K562 (cell line): Measurements from ENCODE around the gene IRGQ. TPM values are rescaled to one million over a fixed set of nuclear protein-coding genes. Genes with fewer than 3 reads are reported as not detected.
A peak's percentile ranks its signal among the peaks of the same experiment; 100 is the strongest.

Source experiments
- ATAC-seq: fragments of 200-7000 bp; cut with Tn5 transposase; 3 replicates; pipeline ENCODE4 v1.9.1; 2020; ENCODE audit warnings: moderate library complexity
- BruUV-seq: library from RNA; stranded (reverse); fragments of 400-500 nt; replicated peaks from 2 replicates; lab custom pipeline; 2021; lab: Mats Ljungman, UMichigan
- CTCF ChIA-PET: fragments of 300-600 bp; formaldehyde crosslinking; extraction: SDS; loops from one replicate; lab custom pipeline; 2021; ENCODE audit warnings: low intra/inter-chr PET ratio; lab: Yijun Ruan, JAX
- POLR2A ChIA-PET: fragments of 300-600, 350-650 bp; sonication (Branson Sonifier 250); formaldehyde crosslinking; extraction: SDS; loops from one replicate; lab custom pipeline; 2021; ENCODE audit warnings: antibody characterized with exemption, inconsistent platforms; lab: Yijun Ruan, JAX
- DNase-seq, 4 experiments: peaks; one replicate each; pipeline versions ENCODE4 v3.0.0 to v3.0.0-alpha.2; 2011 to 2018; ENCODE audit warnings: low spot score in 3 of 4, mixed read lengths in 3 of 4; ENCODE audit errors: extremely low read depth in 1 of 4
- FAIRE-seq: peaks from 2 replicates; lab custom pipeline; 2011; peaks lifted over from hg19 to GRCh38; lab: Jason Lieb, UNC
- H2AFZ ChIP-seq: 2 replicates; pipeline ENCODE4 v1.6.0; 2011; ENCODE audit warnings: low read depth, low read length, control low read depth, inconsistent platforms
- H3K27ac ChIP-seq: fragments of 200-600 bp; 3 replicates; pipeline ENCODE4 v1.8.0; 2011; ENCODE audit warnings: low read depth, mild to moderate bottlenecking, control low read depth, inconsistent platforms, low read length, moderate library complexity, mixed read lengths; ENCODE audit errors: extremely low read depth
- H3K27me3 ChIP-seq, 2 experiments: fragments of 300-600 bp in 1 of 2; 2 replicates in 1 of 2; 3 replicates in 1 of 2; pipeline versions ENCODE4 v1.6.0 to v1.8.0; 2011; ENCODE audit warnings: inconsistent platforms in 2 of 2, low read length in 2 of 2, mild to moderate bottlenecking in 1 of 2, mixed read lengths in 1 of 2, moderate library complexity in 1 of 2; ENCODE audit not compliant: control insufficient read depth in 2 of 2, insufficient read depth in 2 of 2
- H3K36me3 ChIP-seq: fragments of 300-600 bp; 3 replicates; pipeline ENCODE4 v1.8.0; 2011; ENCODE audit warnings: mild to moderate bottlenecking, low read length, inconsistent platforms; ENCODE audit not compliant: control insufficient read depth, insufficient read depth
- H3K4me1 ChIP-seq, 2 experiments: fragments of 200-600 bp in 1 of 2; replicated peaks in 1 of 2; 2 replicates in 1 of 2; 3 replicates in 1 of 2; pipeline versions ENCODE4 v1.5.1 to v1.8.0; 2011; ENCODE audit warnings: inconsistent platforms in 2 of 2, low read length in 2 of 2, mild to moderate bottlenecking in 1 of 2, mixed read lengths in 1 of 2, moderate library complexity in 1 of 2; ENCODE audit not compliant: control insufficient read depth in 2 of 2, insufficient read depth in 2 of 2
- H3K4me2 ChIP-seq: 2 replicates; pipeline ENCODE4 v1.6.1; 2011; ENCODE audit warnings: low read length, control low read depth, inconsistent platforms, mixed read lengths; ENCODE audit not compliant: insufficient read depth
- H3K4me3 ChIP-seq: fragments of 200-600 bp; sonication (generic), shearing (Covaris generic); 2 replicates; pipeline ENCODE4 v1.5.1; 2016; ENCODE audit warnings: control low read depth, inconsistent platforms
- H3K79me2 ChIP-seq: fragments of 200-600 bp; 3 replicates; pipeline ENCODE4 v1.8.0; 2011; ENCODE audit warnings: low read length, inconsistent platforms; ENCODE audit not compliant: control insufficient read depth, insufficient read depth
- H3K9ac ChIP-seq, 2 experiments: 2 replicates each; pipeline versions ENCODE4 v1.6.0 to v1.6.1; 2011; ENCODE audit warnings: low read depth in 2 of 2, low read length in 2 of 2, control low read depth in 1 of 2, inconsistent platforms in 1 of 2, mild to moderate bottlenecking in 1 of 2, mixed read lengths in 1 of 2; ENCODE audit not compliant: insufficient read depth in 1 of 2
- H3K9me1 ChIP-seq: one replicate; pipeline ENCODE4 v1.6.0; 2011; ENCODE audit warnings: inconsistent platforms, mild to moderate bottlenecking, low read length, moderate library complexity; ENCODE audit not compliant: control insufficient read depth, insufficient read depth
- H3K9me3 ChIP-seq: replicated peaks from 2 replicates; pipeline ENCODE4 v1.5.1; 2011; ENCODE audit warnings: low read depth, low read length, inconsistent platforms; ENCODE audit not compliant: control insufficient read depth, insufficient read depth
- H4K20me1 ChIP-seq: replicated peaks from 2 replicates; pipeline ENCODE4 v1.6.1; 2011; ENCODE audit warnings: low read length, inconsistent platforms, mixed read lengths; ENCODE audit not compliant: control insufficient read depth, insufficient read depth
- CHCHD3 ChIP-seq: fragments of 250-450 bp; sonication (Bioruptor Pico); IDR thresholded peaks from 2 replicates; pipeline ENCODE4 v2.1.2; 2022; ENCODE audit warnings: mild to moderate bottlenecking
- CREM ChIP-seq: IDR thresholded peaks from 2 replicates; pipeline ENCODE4 v1.6.1; 2014; ENCODE audit warnings: antibody characterized with exemption, low read depth
- EGR1 ChIP-seq: fragments of 450-650 bp; conservative IDR thresholded peaks from 2 replicates; pipeline ENCODE4 v1.6.1; 2017; ENCODE audit warnings: mild to moderate bottlenecking
- JUND ChIP-seq, 2 experiments: IDR thresholded peaks; 2 replicates in 1 of 2; 3 replicates in 1 of 2; pipeline ENCODE4 v1.6.1; 2011; ENCODE audit warnings: borderline replicate concordance in 2 of 2, low read depth in 2 of 2, low read length in 2 of 2, improper control_type of control experiment in 1 of 2, missing biosample characterization in 1 of 2, missing genetic modification characterization in 1 of 2, missing genetic modification reagents in 1 of 2
- MYBL2 ChIP-seq, 2 experiments: fragments of 450-650 bp in 1 of 2; sonication (generic) in 1 of 2; formaldehyde crosslinking in 1 of 2; IDR thresholded peaks; 2 replicates each; pipeline versions ENCODE4 v1.6.1 to v1.8.1; 2017 to 2022; ENCODE audit warnings: borderline replicate concordance in 1 of 2, inconsistent platforms in 1 of 2, low read depth in 1 of 2, mild to moderate bottlenecking in 1 of 2, missing genetic modification reagents in 1 of 2, moderate library complexity in 1 of 2
- NFYB ChIP-seq: IDR thresholded peaks from 2 replicates; pipeline ENCODE4 v1.6.1; 2011; ENCODE audit warnings: mild to moderate bottlenecking, moderate library complexity; ENCODE audit not compliant: insufficient read length; ENCODE audit errors: extremely low read depth
- POLR3A ChIP-seq: IDR thresholded peaks from 2 replicates; pipeline ENCODE4 v1.6.1; 2011; ENCODE audit warnings: borderline replicate concordance, mild to moderate bottlenecking, moderate library complexity; ENCODE audit not compliant: insufficient read length, insufficient read depth; ENCODE audit errors: extremely low read depth
- WGBS: fragments of 100-300 bp; shearing (Covaris generic); methylation state at CpG from one replicate; pipeline ENCODE4 v1.1.6; 2016; ENCODE audit warnings: low coverage, mixed read lengths; ENCODE audit not compliant: insufficient coverage; ENCODE audit errors: missing lambda C conversion rate; 5-methylcytosine and 5-hydroxymethylcytosine counted together
- in situ Hi-C: fragments of 300-500 bp; cut with MboI; formaldehyde crosslinking; loops from 4 replicates; pipeline ENCODE4 v1.15.0; 2018; ENCODE audit warnings: inconsistent platforms, mixed read lengths
- intact Hi-C: fragments of 100-400 bp; cut with micrococcal nuclease; formaldehyde crosslinking; loops from 2 replicates; pipeline ENCODE4 v1.14.2; 2022
- polyA plus RNA-seq, 8 experiments: library from polyadenylated mRNA; depleted of rRNA in 4 of 8; stranded (reverse) in 5 of 8; unstranded in 3 of 8; fragments of >200 nt; fragmentation: Nextera tagmentation in 2 of 8; fragmentation: Illumina TruSeq in 1 of 8; extraction: Ambion mirVana in 2 of 8; extraction: Trizol in 1 of 8; gene quantifications; 2 replicates each; pipeline versions ENCODE4 v1.2.1 to v1.2.3, GENCODE V29; 2011 to 2014; ENCODE audit warnings: inconsistent platforms in 1 of 8, missing spikeins in 1 of 8
- total RNA-seq, 7 experiments: library from RNA; depleted of rRNA in 6 of 7; stranded (reverse); fragments of >200 nt in 6 of 7; fragmentation: Illumina TruSeq in 2 of 7; extraction: Trizol in 2 of 7; gene quantifications; 2 replicates each; pipeline versions ENCODE4 v1.2.1 to v1.2.3, GENCODE V29; 2011 to 2021; ENCODE audit warnings: low replicate concordance in 1 of 7
- TF ChIP-seq, protein P1 (sequence below): sonication (generic); formaldehyde crosslinking; IDR thresholded peaks from 2 replicates; pipeline ENCODE4 v1.8.1; 2023; ENCODE audit warnings: missing genetic modification reagents, mild to moderate bottlenecking, borderline replicate concordance
- TF ChIP-seq, protein P2 (sequence below): fragments of 250-450 bp; sonication (Bioruptor Pico); IDR thresholded peaks from 2 replicates; pipeline ENCODE4 v1.8.0; 2022; ENCODE audit warnings: moderate library complexity, mild to moderate bottlenecking, inconsistent platforms

The IRGQ gene
- total and polyA plus RNA-seq, 9 of the 15 experiments (the other 6 are each of a cell fraction or from before 2014, with no cell fraction given): 3.5 to 19.2 (median 7.9) TPM

DNA sequence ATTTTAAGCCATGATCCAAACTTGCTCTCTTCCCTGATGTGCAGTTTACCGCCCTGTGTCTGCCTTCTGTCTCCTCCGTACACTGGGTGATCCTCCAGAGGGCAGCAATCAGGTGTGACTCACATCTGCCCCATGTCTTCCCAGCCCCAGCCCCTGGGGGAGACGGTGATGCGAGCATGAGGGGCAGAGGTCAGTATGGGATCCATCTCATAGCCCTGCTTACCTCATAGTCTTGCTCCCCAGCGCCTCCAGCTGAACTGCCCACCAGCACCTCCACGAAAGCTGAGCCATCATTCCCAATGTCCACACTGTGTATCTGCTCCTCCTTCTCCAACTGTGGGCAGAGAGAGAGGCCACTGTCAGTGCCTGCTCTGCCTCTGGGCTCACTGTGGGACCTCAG is 35.2 kb downstream of the IRGQ start:
- Histone ChIP-seq H3K79me2 (no peaks in the 10 kb centered on the region), H3K4me2 (peak overlapping the region; percentile 2; the same call in 1 of the 2 replicates), H2AFZ (no peak overlapping the region), H3K9me3 (no peaks in the 10 kb centered on the region), H3K4me1 (peaks cover 3 to 4% of the 10 kb centered on the region in 2 experiments; a peak in 4 of 5 replicates), H3K9me1 (no peaks in the 10 kb centered on the region), H3K36me3 (peaks cover 49% of the 10 kb centered on the region; the same call in 2 of the 3 replicates), H4K20me1 (no peaks in the 10 kb centered on the region; the same call in 1 of the 2 replicates), H3K27me3 (no peaks in the 10 kb centered on the region), H3K4me3 (no peak overlapping the region), H3K9ac (peak overlapping the region in 1 of 2 experiments; percentile 48; a peak in 1 of 4 replicates), H3K27ac (peak overlapping the region; percentile 18; the same call in 1 of the 3 replicates)
- DNase-seq (peak; percentile 61 to 73 (median 69)), ATAC-seq (peak; percentile 97), FAIRE-seq (peak; percentile 79)
- ChIA-PET CTCF (no interaction called here), POLR2A (interaction anchor here (0.6 to 3.6 kb wide), 2 partner anchors 11 to 159 kb away, joined by 3 to 19 read pairs; no protein-coding TSS in a partner anchor)
- BruUV-seq: no TSS peak
- 38% methylated on average over 6 of the region's 6 CpGs for WGBS
- in situ Hi-C loops: no loop called here
- intact Hi-C loops: no loop called here
- no peak for TF ChIP-seq POLR3A
- TF ChIP-seq EGR1: no peak
- 0 out of 2 replicates have a peak, but pooled peaks have one; percentile 27 for TF ChIP-seq CREM
- TF ChIP-seq, protein P1, sequence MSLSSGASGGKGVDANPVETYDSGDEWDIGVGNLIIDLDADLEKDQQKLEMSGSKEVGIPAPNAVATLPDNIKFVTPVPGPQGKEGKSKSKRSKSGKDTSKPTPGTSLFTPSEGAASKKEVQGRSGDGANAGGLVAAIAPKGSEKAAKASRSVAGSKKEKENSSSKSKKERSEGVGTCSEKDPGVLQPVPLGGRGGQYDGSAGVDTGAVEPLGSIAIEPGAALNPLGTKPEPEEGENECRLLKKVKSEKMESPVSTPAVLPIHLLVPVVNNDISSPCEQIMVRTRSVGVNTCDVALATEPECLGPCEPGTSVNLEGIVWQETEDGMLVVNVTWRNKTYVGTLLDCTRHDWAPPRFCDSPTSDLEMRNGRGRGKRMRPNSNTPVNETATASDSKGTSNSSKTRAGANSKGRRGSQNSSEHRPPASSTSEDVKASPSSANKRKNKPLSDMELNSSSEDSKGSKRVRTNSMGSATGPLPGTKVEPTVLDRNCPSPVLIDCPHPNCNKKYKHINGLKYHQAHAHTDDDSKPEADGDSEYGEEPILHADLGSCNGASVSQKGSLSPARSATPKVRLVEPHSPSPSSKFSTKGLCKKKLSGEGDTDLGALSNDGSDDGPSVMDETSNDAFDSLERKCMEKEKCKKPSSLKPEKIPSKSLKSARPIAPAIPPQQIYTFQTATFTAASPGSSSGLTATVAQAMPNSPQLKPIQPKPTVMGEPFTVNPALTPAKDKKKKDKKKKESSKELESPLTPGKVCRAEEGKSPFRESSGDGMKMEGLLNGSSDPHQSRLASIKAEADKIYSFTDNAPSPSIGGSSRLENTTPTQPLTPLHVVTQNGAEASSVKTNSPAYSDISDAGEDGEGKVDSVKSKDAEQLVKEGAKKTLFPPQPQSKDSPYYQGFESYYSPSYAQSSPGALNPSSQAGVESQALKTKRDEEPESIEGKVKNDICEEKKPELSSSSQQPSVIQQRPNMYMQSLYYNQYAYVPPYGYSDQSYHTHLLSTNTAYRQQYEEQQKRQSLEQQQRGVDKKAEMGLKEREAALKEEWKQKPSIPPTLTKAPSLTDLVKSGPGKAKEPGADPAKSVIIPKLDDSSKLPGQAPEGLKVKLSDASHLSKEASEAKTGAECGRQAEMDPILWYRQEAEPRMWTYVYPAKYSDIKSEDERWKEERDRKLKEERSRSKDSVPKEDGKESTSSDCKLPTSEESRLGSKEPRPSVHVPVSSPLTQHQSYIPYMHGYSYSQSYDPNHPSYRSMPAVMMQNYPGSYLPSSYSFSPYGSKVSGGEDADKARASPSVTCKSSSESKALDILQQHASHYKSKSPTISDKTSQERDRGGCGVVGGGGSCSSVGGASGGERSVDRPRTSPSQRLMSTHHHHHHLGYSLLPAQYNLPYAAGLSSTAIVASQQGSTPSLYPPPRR: no peak
- TF ChIP-seq NFYB: no peak
- TF ChIP-seq CHCHD3 (CRISPR knock-in tag): no peak
- TF ChIP-seq, protein P2, sequence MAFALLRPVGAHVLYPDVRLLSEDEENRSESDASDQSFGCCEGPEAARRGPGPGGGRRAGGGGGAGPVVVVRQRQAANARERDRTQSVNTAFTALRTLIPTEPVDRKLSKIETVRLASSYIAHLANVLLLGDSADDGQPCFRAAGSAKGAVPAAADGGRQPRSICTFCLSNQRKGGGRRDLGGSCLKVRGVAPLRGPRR: no peak
- no peak for TF ChIP-seq MYBL2 (IDR thresholded peaks at IDR 0.05; ENCODE audit: low read depth)
- no peak for TF ChIP-seq MYBL2 (CRISPR knock-in tag; IDR thresholded peaks at IDR 0.05; ENCODE audit: borderline replicate concordance)
- TF ChIP-seq JUND (IDR thresholded peaks at IDR 0.05; ENCODE audit: borderline replicate concordance, low read depth, low read length): peak; percentile 51; the same call in 1 of the 2 replicates
- TF ChIP-seq JUND (tag; IDR thresholded peaks at IDR 0.05; ENCODE audit: borderline replicate concordance, low read depth, low read length): no peak; the same call in 2 of the 3 replicates
